HEK293 (cell line): ENCODE results near the gene PREX1.

Experiments
- CTCF ChIA-PET: fragments of 350-600 bp; formaldehyde crosslinking; extraction: SDS; loops from one replicate; lab custom pipeline; 2021; ENCODE audit warnings: antibody characterized with exemption; lab: Yijun Ruan, JAX
- POLR2A ChIA-PET: fragments of 300-600 bp; formaldehyde crosslinking; extraction: SDS; loops from one replicate; lab custom pipeline; 2020; ENCODE audit warnings: antibody characterized with exemption, inconsistent platforms; lab: Yijun Ruan, JAX
- H3K27ac ChIP-seq: fragments of 200-500 bp; sonication (Bioruptor generic); 2 replicates; pipeline ENCODE4 v1.5.1; 2014; ENCODE audit warnings: low read depth, low read length, control low read depth, inconsistent platforms; ENCODE audit errors: extremely low read depth
- H3K36me3 ChIP-seq, 2 experiments: fragments of 200-500 bp in 1 of 2; sonication (Bioruptor generic) in 1 of 2; 1 replicate in 1 of 2; 2 replicates in 1 of 2; pipeline ENCODE4 v1.5.1; 2014 to 2017; ENCODE audit warnings: inconsistent platforms in 2 of 2, low read length in 2 of 2; ENCODE audit not compliant: control insufficient read depth in 2 of 2, insufficient read depth in 1 of 2
- H3K4me1 ChIP-seq: fragments of 200-500 bp; sonication (Bioruptor generic); 2 replicates; pipeline ENCODE4 v1.5.1; 2014; ENCODE audit warnings: mild to moderate bottlenecking, low read length, inconsistent platforms; ENCODE audit not compliant: control insufficient read depth, insufficient read depth
- H3K4me3 ChIP-seq: 2 replicates; pipeline ENCODE4 v1.5.1; 2011; ENCODE audit warnings: low read depth, mild to moderate bottlenecking, control low read depth, low read length, moderate library complexity
- H3K9me3 ChIP-seq: fragments of 200-500 bp; sonication (Bioruptor generic); 2 replicates; pipeline ENCODE4 v1.5.1; 2014; ENCODE audit warnings: low read depth, low read length, inconsistent platforms; ENCODE audit not compliant: control insufficient read depth, insufficient read depth
- OSR2 ChIP-seq: fragments of 450-650 bp; formaldehyde crosslinking; IDR thresholded peaks from 2 replicates; pipeline ENCODE4 v1.5.1; 2016; ENCODE audit warnings: missing biosample characterization, missing genetic modification characterization
- ZBTB44 ChIP-seq: fragments of 450-650 bp; IDR thresholded peaks from 2 replicates; pipeline ENCODE4 v1.5.1; 2018; ENCODE audit warnings: missing biosample characterization, mild to moderate bottlenecking, missing genetic modification characterization
- ZNF121 ChIP-seq: fragments of 450-650 bp; formaldehyde crosslinking; IDR thresholded peaks from 2 replicates; pipeline ENCODE4 v1.5.1; 2016; ENCODE audit warnings: missing biosample characterization, missing genetic modification characterization
- ZNF335 ChIP-seq: fragments of 450-650 bp; formaldehyde crosslinking; conservative IDR thresholded peaks from 2 replicates; pipeline ENCODE4 v1.5.1; 2016; ENCODE audit warnings: missing biosample characterization, missing genetic modification characterization
- ZNF354C ChIP-seq: fragments of 450-650 bp; formaldehyde crosslinking; IDR thresholded peaks from 2 replicates; pipeline ENCODE4 v1.5.1; 2016; ENCODE audit warnings: missing biosample characterization, missing genetic modification characterization, low read depth, borderline replicate concordance
- ZNF394 ChIP-seq: fragments of 450-650 bp; formaldehyde crosslinking; IDR thresholded peaks from 2 replicates; pipeline ENCODE4 v1.5.1; 2016; ENCODE audit warnings: missing biosample characterization, missing genetic modification characterization, mild to moderate bottlenecking, moderate library complexity, borderline replicate concordance
- ZNF529 ChIP-seq: fragments of 450-650 bp; formaldehyde crosslinking; IDR thresholded peaks from 2 replicates; pipeline ENCODE4 v1.5.1; 2017; ENCODE audit warnings: missing genetic modification characterization, missing biosample characterization; ENCODE audit not compliant: insufficient replicate concordance
- ZNF624 ChIP-seq: fragments of 450-650 bp; formaldehyde crosslinking; IDR thresholded peaks from 2 replicates; pipeline ENCODE4 v1.5.1; 2017; ENCODE audit warnings: missing biosample characterization, missing genetic modification characterization

PREX1 gene

DNA sequence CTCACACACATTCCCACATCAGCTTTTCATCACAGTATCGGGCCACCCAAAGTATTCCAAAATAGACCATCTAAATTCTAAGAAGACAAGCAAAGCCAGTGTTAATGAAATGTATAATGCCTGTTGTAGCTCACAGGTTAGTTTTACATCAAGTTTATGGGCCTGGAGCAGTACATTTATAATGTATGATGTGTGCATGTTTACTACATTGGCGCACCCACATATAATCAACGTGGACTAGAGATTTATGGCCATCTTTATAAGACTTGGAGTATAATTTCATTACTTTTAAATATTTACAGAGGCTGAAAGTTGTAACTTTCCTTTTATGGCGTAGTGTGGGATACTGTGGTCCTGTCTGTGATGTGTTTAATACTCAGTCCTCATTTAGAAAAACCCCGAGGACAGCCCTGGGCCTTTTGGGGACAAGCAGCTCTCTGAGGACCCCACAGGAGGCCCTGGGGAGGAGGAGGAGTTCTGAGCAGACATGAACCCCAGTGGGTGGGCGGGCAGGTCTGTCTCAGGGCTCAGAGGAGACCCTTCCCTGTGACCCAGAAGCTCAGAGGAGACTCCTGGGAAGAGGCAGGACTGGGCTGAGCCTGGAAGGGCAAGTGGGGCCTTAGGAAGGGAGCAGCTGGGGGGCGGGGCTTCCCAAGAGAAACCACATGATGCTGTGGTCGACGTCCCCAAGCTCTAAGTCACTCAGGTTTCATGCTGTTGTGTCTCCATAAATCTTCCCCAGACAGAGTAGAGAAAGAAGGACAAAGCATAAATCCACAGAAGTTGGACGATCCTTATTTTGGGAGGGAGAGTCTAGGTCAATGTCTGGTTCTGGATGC, 232.1 kb downstream of the PREX1 start:
- POLR2A ChIA-PET, result no interaction called here
- no peaks in the 10 kb centered on the region for H3K9me3 ChIP-seq
- no peaks in the 10 kb centered on the region for H3K36me3 ChIP-seq
- H3K27ac ChIP-seq, result no peak overlapping the region
- peak; percentile 39 for TF ChIP-seq ZNF335 (tag by site-specific recombination)
- no peak for TF ChIP-seq ZBTB44 (tag by site-specific recombination)
- no peaks in the 10 kb centered on the region for H3K4me1 ChIP-seq
- no peak overlapping the region for H3K4me3 ChIP-seq
- CTCF ChIA-PET, result interaction anchor here (0.6 to 2.1 kb wide), 3 partner anchors 24 to 172 kb away, joined by 3 to 7 read pairs (median 3); no protein-coding TSS in a partner anchor

- Histone ChIP-seq H3K4me3 (no peak overlapping the region), H3K9me3 (no peaks in the 10 kb centered on the region), H3K27ac (no peak overlapping the region), H3K4me1 (no peaks in the 10 kb centered on the region), H3K36me3 (no peaks in the 10 kb centered on the region)
- TF ChIP-seq ZNF354C (tag by site-specific recombination), result no peak
- POLR2A ChIA-PET, result no interaction called here
- CTCF ChIA-PET, result interaction anchor here (0.9 kb wide), 1 partner anchor 26 kb away, joined by 3 read pairs; no protein-coding TSS in a partner anchor
These were observed 233.3 kb downstream of the PREX1 start for GRCh38 chr20:48594533-48594932.

- Histone ChIP-seq H3K27ac (no peak overlapping the region), H3K36me3 (no peaks in the 10 kb centered on the region), H3K4me3 (no peak overlapping the region), H3K4me1 (no peaks in the 10 kb centered on the region), H3K9me3 (no peaks in the 10 kb centered on the region)
- ChIA-PET POLR2A (no interaction called here), CTCF (interaction anchor here (1.0 kb wide), 1 partner anchor 28 kb away, joined by 4 read pairs; no protein-coding TSS in a partner anchor)
- TF ChIP-seq ZNF121 (tag by site-specific recombination) (no peak), ZNF624 (tag by site-specific recombination) (no peak), ZNF529 (tag by site-specific recombination) (peak; percentile 91)
These were observed 235.5 kb downstream of the PREX1 start for GRCh38 chr20:48592107-48592940.

GRCh38 chr20:48586730-48587129, 241.1 kb downstream of the PREX1 start:
- H3K4me1 ChIP-seq, result no peaks in the 10 kb centered on the region
- no peaks in the 10 kb centered on the region for H3K36me3 ChIP-seq
- POLR2A ChIA-PET, result no interaction called here
- no peaks in the 10 kb centered on the region for H3K9me3 ChIP-seq
- no peak overlapping the region for H3K27ac ChIP-seq
- H3K4me3 ChIP-seq, result no peak overlapping the region
- TF ChIP-seq ZNF394 (tag by site-specific recombination) (no peak), ZNF121 (tag by site-specific recombination) (0 out of 2 replicates have a peak, but pooled peaks have one; percentile 5), OSR2 (peak; percentile 67)
- CTCF ChIA-PET, result no interaction called here
